GM12878 (cell line): ENCODE results near the gene ISCU.

Experiments used
- CREB1 ChIP-seq: IDR thresholded peaks from 2 replicates; pipeline ENCODE4 v1.6.1; 2012; ENCODE audit warnings: low read depth, mild to moderate bottlenecking, inconsistent platforms
- EP300 ChIP-seq, 2 experiments: fragments of 150-350 bp in 1 of 2; IDR thresholded peaks; 2 replicates each; pipeline ENCODE4 v1.6.1; 2011 to 2012; ENCODE audit warnings: low read depth in 2 of 2, low read length in 2 of 2, borderline replicate concordance in 1 of 2, improper control_type of control experiment in 1 of 2, inconsistent platforms in 1 of 2; ENCODE audit not compliant: control insufficient read depth in 1 of 2
- ETV6 ChIP-seq, 2 experiments: fragments of 450-650 bp in 1 of 2; IDR thresholded peaks in 1 of 2; conservative IDR thresholded peaks in 1 of 2; 2 replicates each; pipeline ENCODE4 v1.6.1; 2014; ENCODE audit warnings: antibody characterized with exemption in 1 of 2, borderline replicate concordance in 1 of 2, low read depth in 1 of 2, mild to moderate bottlenecking in 1 of 2, moderate library complexity in 1 of 2
- GABPA ChIP-seq: IDR thresholded peaks from 2 replicates; pipeline ENCODE4 v1.6.1; 2014; ENCODE audit warnings: antibody characterized with exemption, low read depth, mild to moderate bottlenecking, inconsistent platforms
- KDM1A ChIP-seq: fragments of 200-600 bp; sonication (generic); IDR thresholded peaks from 2 replicates; pipeline ENCODE4 v1.6.1; 2016; ENCODE audit warnings: borderline replicate concordance
- NFXL1 ChIP-seq: fragments of 450-650 bp; IDR thresholded peaks from 2 replicates; pipeline ENCODE4 v1.6.1; 2017; ENCODE audit warnings: antibody characterized with exemption, mild to moderate bottlenecking, borderline replicate concordance
- NFYA ChIP-seq: IDR thresholded peaks from 2 replicates; pipeline ENCODE4 v1.6.1; 2011; ENCODE audit warnings: low read depth, mild to moderate bottlenecking, low read length, improper control_type of control experiment, borderline replicate concordance
- POLR2A ChIP-seq: IDR thresholded peaks from 2 replicates; pipeline ENCODE4 v1.6.1; 2011; ENCODE audit warnings: low read depth, mild to moderate bottlenecking, low read length
- POLR2AphosphoS5 ChIP-seq: IDR thresholded peaks from 2 replicates; pipeline ENCODE4 v1.6.1; 2011; ENCODE audit warnings: mild to moderate bottlenecking, low read length, inconsistent platforms
- YY1 ChIP-seq: IDR thresholded peaks from 2 replicates; pipeline ENCODE4 v1.6.1; 2011; ENCODE audit warnings: low read depth, mild to moderate bottlenecking, low read length
- ZNF274 ChIP-seq: IDR thresholded peaks from one replicate; pipeline ENCODE4 v1.8.0; 2011; ENCODE audit not compliant: insufficient read length, insufficient read depth
- TF ChIP-seq, protein P1 (sequence below), 3 experiments: IDR thresholded peaks in 2 of 3; conservative IDR thresholded peaks in 1 of 3; 2 replicates each; pipeline ENCODE4 v1.5.1; 2011; ENCODE audit warnings: low read depth in 3 of 3, low read length in 3 of 3, mild to moderate bottlenecking in 3 of 3, control low read depth in 2 of 3, moderate library complexity in 2 of 3, inconsistent platforms in 1 of 3, mixed read lengths in 1 of 3; ENCODE audit not compliant: control insufficient read depth in 2 of 3, insufficient read depth in 1 of 3; ENCODE audit errors: extremely low read depth in 1 of 3
- TF ChIP-seq, protein P2 (sequence below): IDR thresholded peaks from 2 replicates; pipeline ENCODE4 v1.6.1; 2012; ENCODE audit warnings: mild to moderate bottlenecking, low read depth, low read length
- TF ChIP-seq, protein P3 (sequence below): fragments of 450-650 bp; IDR thresholded peaks from 2 replicates; pipeline ENCODE4 v1.6.1; 2014; ENCODE audit warnings: mild to moderate bottlenecking

GRCh38 chr12:108597559-108598471, 35.4 kb downstream of the ISCU start, which contains the start of gene TMEM119:
- TF ChIP-seq CREB1: no peak
- no peak for TF ChIP-seq KDM1A
- TF ChIP-seq NFYA: no peak
- TF ChIP-seq EP300 (IDR thresholded peaks at IDR 0.05; ENCODE audit: borderline replicate concordance in 1 of 2, control insufficient read depth in 1 of 2, low read depth in 2 of 2, low read length in 2 of 2): no peak
- TF ChIP-seq ETV6 (conservative IDR thresholded peaks at IDR 0.05 in 1 of 2, IDR thresholded peaks at IDR 0.05 in 1 of 2; ENCODE audit: borderline replicate concordance in 1 of 2, low read depth in 1 of 2): no peak
- TF ChIP-seq POLR2A: no peak
- TF ChIP-seq, protein P1, sequence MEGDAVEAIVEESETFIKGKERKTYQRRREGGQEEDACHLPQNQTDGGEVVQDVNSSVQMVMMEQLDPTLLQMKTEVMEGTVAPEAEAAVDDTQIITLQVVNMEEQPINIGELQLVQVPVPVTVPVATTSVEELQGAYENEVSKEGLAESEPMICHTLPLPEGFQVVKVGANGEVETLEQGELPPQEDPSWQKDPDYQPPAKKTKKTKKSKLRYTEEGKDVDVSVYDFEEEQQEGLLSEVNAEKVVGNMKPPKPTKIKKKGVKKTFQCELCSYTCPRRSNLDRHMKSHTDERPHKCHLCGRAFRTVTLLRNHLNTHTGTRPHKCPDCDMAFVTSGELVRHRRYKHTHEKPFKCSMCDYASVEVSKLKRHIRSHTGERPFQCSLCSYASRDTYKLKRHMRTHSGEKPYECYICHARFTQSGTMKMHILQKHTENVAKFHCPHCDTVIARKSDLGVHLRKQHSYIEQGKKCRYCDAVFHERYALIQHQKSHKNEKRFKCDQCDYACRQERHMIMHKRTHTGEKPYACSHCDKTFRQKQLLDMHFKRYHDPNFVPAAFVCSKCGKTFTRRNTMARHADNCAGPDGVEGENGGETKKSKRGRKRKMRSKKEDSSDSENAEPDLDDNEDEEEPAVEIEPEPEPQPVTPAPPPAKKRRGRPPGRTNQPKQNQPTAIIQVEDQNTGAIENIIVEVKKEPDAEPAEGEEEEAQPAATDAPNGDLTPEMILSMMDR (IDR thresholded peaks at IDR 0.05 in 2 of 3, conservative IDR thresholded peaks at IDR 0.05 in 1 of 3; ENCODE audit: control insufficient read depth in 2 of 3, extremely low read depth in 1 of 3, insufficient read depth in 1 of 3, low read depth in 3 of 3, low read length in 3 of 3): no peak
- peak; percentile 89 for TF ChIP-seq NFXL1
- TF ChIP-seq ZNF274: no peak
- TF ChIP-seq, protein P2, sequence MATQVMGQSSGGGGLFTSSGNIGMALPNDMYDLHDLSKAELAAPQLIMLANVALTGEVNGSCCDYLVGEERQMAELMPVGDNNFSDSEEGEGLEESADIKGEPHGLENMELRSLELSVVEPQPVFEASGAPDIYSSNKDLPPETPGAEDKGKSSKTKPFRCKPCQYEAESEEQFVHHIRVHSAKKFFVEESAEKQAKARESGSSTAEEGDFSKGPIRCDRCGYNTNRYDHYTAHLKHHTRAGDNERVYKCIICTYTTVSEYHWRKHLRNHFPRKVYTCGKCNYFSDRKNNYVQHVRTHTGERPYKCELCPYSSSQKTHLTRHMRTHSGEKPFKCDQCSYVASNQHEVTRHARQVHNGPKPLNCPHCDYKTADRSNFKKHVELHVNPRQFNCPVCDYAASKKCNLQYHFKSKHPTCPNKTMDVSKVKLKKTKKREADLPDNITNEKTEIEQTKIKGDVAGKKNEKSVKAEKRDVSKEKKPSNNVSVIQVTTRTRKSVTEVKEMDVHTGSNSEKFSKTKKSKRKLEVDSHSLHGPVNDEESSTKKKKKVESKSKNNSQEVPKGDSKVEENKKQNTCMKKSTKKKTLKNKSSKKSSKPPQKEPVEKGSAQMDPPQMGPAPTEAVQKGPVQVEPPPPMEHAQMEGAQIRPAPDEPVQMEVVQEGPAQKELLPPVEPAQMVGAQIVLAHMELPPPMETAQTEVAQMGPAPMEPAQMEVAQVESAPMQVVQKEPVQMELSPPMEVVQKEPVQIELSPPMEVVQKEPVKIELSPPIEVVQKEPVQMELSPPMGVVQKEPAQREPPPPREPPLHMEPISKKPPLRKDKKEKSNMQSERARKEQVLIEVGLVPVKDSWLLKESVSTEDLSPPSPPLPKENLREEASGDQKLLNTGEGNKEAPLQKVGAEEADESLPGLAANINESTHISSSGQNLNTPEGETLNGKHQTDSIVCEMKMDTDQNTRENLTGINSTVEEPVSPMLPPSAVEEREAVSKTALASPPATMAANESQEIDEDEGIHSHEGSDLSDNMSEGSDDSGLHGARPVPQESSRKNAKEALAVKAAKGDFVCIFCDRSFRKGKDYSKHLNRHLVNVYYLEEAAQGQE: no peak
- no peak for TF ChIP-seq POLR2AphosphoS5
- no peak for TF ChIP-seq GABPA
- no peak for TF ChIP-seq YY1
- TF ChIP-seq, protein P3, sequence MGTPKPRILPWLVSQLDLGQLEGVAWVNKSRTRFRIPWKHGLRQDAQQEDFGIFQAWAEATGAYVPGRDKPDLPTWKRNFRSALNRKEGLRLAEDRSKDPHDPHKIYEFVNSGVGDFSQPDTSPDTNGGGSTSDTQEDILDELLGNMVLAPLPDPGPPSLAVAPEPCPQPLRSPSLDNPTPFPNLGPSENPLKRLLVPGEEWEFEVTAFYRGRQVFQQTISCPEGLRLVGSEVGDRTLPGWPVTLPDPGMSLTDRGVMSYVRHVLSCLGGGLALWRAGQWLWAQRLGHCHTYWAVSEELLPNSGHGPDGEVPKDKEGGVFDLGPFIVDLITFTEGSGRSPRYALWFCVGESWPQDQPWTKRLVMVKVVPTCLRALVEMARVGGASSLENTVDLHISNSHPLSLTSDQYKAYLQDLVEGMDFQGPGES: no peak
